HepG2 (cell line): ENCODE results near the gene KRTAP5-6. TPM values are rescaled to one million over a fixed set of nuclear protein-coding genes. Genes with fewer than 3 reads are reported as not detected.
A peak's percentile ranks its signal among the peaks of the same experiment; 100 is the strongest.

Source experiments
- ARNTL ChIP-seq: sonication (generic); formaldehyde crosslinking; IDR thresholded peaks from 2 replicates; pipeline ENCODE4 v1.4.0; 2020; ENCODE audit warnings: mild to moderate bottlenecking, missing genetic modification reagents
- CHD4 ChIP-seq: fragments of 200-600 bp; sonication (generic); IDR thresholded peaks from 2 replicates; pipeline ENCODE4 v1.7.0; 2017; ENCODE audit warnings: mild to moderate bottlenecking, low read length, borderline replicate concordance
- KLF13 ChIP-seq: sonication (generic); formaldehyde crosslinking; IDR thresholded peaks from 2 replicates; pipeline ENCODE4 v1.4.0; 2020; ENCODE audit warnings: mild to moderate bottlenecking, missing genetic modification reagents
- MYC ChIP-seq: sonication (generic); formaldehyde crosslinking; IDR thresholded peaks from 2 replicates; pipeline ENCODE4 v1.9.0; 2021; ENCODE audit warnings: missing genetic modification reagents, borderline replicate concordance
- NONO ChIP-seq, 2 experiments: fragments of 450-650 bp in 1 of 2; sonication (generic) in 1 of 2; formaldehyde crosslinking in 1 of 2; IDR thresholded peaks in 1 of 2; conservative IDR thresholded peaks in 1 of 2; 2 replicates each; pipeline versions ENCODE4 v1.6.1 to v1.8.0; 2017 to 2022; ENCODE audit warnings: mild to moderate bottlenecking in 1 of 2, missing genetic modification reagents in 1 of 2, moderate library complexity in 1 of 2
- ONECUT2 ChIP-seq: sonication (generic); formaldehyde crosslinking; IDR thresholded peaks from 2 replicates; pipeline ENCODE4 v1.4.0; 2020; ENCODE audit warnings: missing genetic modification reagents
- RFXAP ChIP-seq: sonication (generic); formaldehyde crosslinking; IDR thresholded peaks from 2 replicates; pipeline ENCODE4 v1.4.0; 2020; ENCODE audit warnings: missing genetic modification reagents, borderline replicate concordance
- SALL1 ChIP-seq: sonication (generic); formaldehyde crosslinking; IDR thresholded peaks from 2 replicates; pipeline ENCODE4 v1.8.0; 2022; ENCODE audit warnings: mild to moderate bottlenecking, missing genetic modification reagents
- SOX6 ChIP-seq, 2 experiments: fragments of 450-650 bp in 1 of 2; sonication (generic) in 1 of 2; formaldehyde crosslinking in 1 of 2; IDR thresholded peaks; 2 replicates each; pipeline versions ENCODE4 v1.4.0 to v1.6.1; 2017 to 2020; ENCODE audit warnings: antibody characterized with exemption in 1 of 2, mild to moderate bottlenecking in 1 of 2, missing genetic modification reagents in 1 of 2
- ZNF224 ChIP-seq: sonication (generic); formaldehyde crosslinking; IDR thresholded peaks from 2 replicates; pipeline ENCODE4 v1.5.0; 2020; ENCODE audit warnings: mild to moderate bottlenecking, missing genetic modification reagents
- ZNF296 ChIP-seq: sonication (generic); formaldehyde crosslinking; conservative IDR thresholded peaks from 2 replicates; pipeline ENCODE4 v1.5.0; 2020; ENCODE audit warnings: mild to moderate bottlenecking, missing genetic modification reagents
- ZNF337 ChIP-seq: sonication (generic); formaldehyde crosslinking; IDR thresholded peaks from 2 replicates; pipeline ENCODE4 v1.5.1; 2020; ENCODE audit warnings: missing genetic modification reagents, low read depth, mild to moderate bottlenecking, borderline replicate concordance
- ZNF496 ChIP-seq: sonication (generic); formaldehyde crosslinking; IDR thresholded peaks from 2 replicates; pipeline ENCODE4 v1.8.1; 2023; ENCODE audit warnings: mild to moderate bottlenecking, moderate library complexity, missing genetic modification reagents; ENCODE audit not compliant: insufficient replicate concordance
- ZNF746 ChIP-seq: sonication (generic); formaldehyde crosslinking; IDR thresholded peaks from 2 replicates; pipeline ENCODE4 v1.8.0; 2022; ENCODE audit warnings: mild to moderate bottlenecking, missing genetic modification reagents
- ZSCAN22 ChIP-seq: sonication (generic); formaldehyde crosslinking; IDR thresholded peaks from 2 replicates; pipeline ENCODE4 v1.4.0; 2020; ENCODE audit warnings: mild to moderate bottlenecking, missing genetic modification reagents
- polyA plus RNA-seq, 8 experiments: library from polyadenylated mRNA; depleted of rRNA in 3 of 8; stranded (reverse) in 7 of 8; unstranded in 1 of 8; fragments of >200 nt; fragmentation: Illumina TruSeq in 4 of 8; extraction: Trizol in 4 of 8; gene quantifications; 2 replicates each; pipeline versions ENCODE4 v1.2.1 to v1.2.3, GENCODE V29; 2011 to 2016; ENCODE audit warnings: low read depth in 4 of 8, missing spikeins in 1 of 8, mixed read lengths in 1 of 8; ENCODE audit not compliant: insufficient read depth in 1 of 8
- total RNA-seq, 5 experiments: library from RNA; depleted of rRNA; stranded (reverse); fragments of >200 nt; fragmentation: Illumina TruSeq; extraction: Trizol; gene quantifications; 2 replicates each; pipeline ENCODE4 v1.2.3, GENCODE V29; 2016; ENCODE audit warnings: low read depth in 1 of 5
- TF ChIP-seq, protein P1 (sequence below): sonication (generic); formaldehyde crosslinking; IDR thresholded peaks from 2 replicates; pipeline ENCODE4 v1.8.0; 2022; ENCODE audit warnings: mild to moderate bottlenecking, missing genetic modification reagents; ENCODE audit not compliant: insufficient replicate concordance
- TF ChIP-seq, protein P2 (sequence below): sonication (generic); formaldehyde crosslinking; IDR thresholded peaks from 2 replicates; pipeline ENCODE4 v1.5.0; 2020; ENCODE audit warnings: missing genetic modification reagents
- TF ChIP-seq, protein P3 (sequence below): sonication (generic); formaldehyde crosslinking; IDR thresholded peaks from 2 replicates; pipeline ENCODE4 v1.4.0; 2020; ENCODE audit warnings: missing genetic modification reagents
- TF ChIP-seq, protein P4 (sequence below): sonication (generic); formaldehyde crosslinking; conservative IDR thresholded peaks from 2 replicates; pipeline ENCODE4 v1.8.1; 2023; ENCODE audit warnings: missing genetic modification reagents

The KRTAP5-6 gene
- total and polyA plus RNA-seq, 2 of the 13 experiments (the other 11 are each of a cell fraction or from before 2014, with no cell fraction given): not detected

DNA sequence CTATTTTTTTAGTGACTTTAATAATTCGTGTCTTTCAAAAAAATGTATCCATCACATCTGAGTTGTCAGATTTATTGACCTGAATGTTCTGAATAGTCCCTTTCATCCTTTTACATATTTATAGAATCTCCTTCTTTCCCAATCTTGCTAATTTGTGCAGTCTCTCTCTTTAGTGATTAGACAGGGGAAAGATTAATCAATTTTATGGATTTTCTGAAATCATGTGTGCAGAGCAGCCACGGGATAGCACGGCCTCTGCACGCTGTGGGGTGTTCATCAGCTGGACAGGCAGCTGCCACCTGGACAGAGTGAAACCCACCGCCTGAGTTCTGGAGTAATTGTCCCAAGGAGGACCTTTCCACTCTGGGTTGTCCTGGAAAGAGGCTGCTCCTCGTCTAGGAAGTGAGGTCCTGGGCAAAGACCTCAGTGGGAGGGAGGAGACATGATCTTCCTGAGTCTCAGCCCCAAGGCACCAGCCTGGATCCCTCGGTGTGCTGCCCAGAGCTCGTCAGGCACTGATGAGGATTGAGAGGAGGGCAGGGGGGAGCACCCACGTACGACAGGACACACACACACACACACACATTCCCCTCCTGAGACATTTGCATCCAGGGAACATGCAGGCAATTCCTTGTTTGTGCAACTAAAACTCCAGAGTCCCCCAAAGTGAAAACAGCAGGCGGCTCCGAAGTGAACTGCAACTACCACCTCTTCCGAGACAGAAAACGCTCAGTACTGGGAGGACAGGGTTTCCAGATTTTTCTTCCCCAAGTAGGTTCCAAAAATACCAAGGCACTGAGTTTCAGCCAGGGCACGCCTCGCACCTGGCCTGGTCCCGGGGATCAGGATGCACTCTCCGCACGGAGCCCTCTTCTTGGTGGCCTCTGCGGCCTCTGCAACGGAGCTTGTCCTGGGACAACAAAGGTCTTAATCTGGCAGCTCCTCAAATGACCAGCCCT, 22.5 kb upstream of the KRTAP5-6 start (continued):
- TF ChIP-seq, protein P1, sequence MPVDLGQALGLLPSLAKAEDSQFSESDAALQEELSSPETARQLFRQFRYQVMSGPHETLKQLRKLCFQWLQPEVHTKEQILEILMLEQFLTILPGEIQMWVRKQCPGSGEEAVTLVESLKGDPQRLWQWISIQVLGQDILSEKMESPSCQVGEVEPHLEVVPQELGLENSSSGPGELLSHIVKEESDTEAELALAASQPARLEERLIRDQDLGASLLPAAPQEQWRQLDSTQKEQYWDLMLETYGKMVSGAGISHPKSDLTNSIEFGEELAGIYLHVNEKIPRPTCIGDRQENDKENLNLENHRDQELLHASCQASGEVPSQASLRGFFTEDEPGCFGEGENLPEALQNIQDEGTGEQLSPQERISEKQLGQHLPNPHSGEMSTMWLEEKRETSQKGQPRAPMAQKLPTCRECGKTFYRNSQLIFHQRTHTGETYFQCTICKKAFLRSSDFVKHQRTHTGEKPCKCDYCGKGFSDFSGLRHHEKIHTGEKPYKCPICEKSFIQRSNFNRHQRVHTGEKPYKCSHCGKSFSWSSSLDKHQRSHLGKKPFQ (CRISPR knock-in tag): peak; percentile 18
- TF ChIP-seq CHD4 (peak; percentile 87; the same call in 1 of the 2 replicates), SALL1 (CRISPR knock-in tag) (peak; percentile 85), MYC (no peak; the same call in 1 of the 2 replicates), ARNTL (peak; percentile 14; the same call in 1 of the 2 replicates), ZNF296 (CRISPR knock-in tag) (peak; percentile 78; the same call in 1 of the 2 replicates), RFXAP (CRISPR knock-in tag) (0 out of 2 replicates have a peak, but pooled peaks have one; percentile 30), KLF13 (CRISPR knock-in tag) (no peak), ZSCAN22 (CRISPR knock-in tag) (no peak), ZNF337 (CRISPR knock-in tag) (no peak), ZNF496 (CRISPR knock-in tag) (no peak), NONO (IDR thresholded peaks at IDR 0.05) (no peak), NONO (CRISPR knock-in tag; conservative IDR thresholded peaks at IDR 0.05) (0 out of 2 replicates have a peak, but pooled peaks have one; percentile 40), SOX6 (IDR thresholded peaks at IDR 0.05) (no peak), SOX6 (CRISPR knock-in tag; IDR thresholded peaks at IDR 0.05) (peak; percentile 23; the same call in 1 of the 2 replicates), ZNF746 (CRISPR knock-in tag) (0 out of 2 replicates have a peak, but pooled peaks have one; percentile 23), ONECUT2 (peak; percentile 82), ZNF224 (no peak)
- TF ChIP-seq, protein P2, sequence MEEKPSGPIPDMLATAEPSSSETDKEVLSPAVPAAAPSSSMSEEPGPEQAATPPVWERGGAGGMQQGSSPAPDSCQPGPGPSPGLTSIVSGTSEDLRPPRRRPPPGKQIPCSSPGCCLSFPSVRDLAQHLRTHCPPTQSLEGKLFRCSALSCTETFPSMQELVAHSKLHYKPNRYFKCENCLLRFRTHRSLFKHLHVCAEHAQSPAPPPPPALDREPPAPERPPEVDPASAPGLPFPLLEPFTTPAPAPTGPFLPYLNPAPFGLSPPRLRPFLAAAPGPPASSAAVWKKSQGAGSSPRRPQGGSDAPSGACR: 0 out of 2 replicates have a peak, but pooled peaks have one; percentile 35
- TF ChIP-seq, protein P3, sequence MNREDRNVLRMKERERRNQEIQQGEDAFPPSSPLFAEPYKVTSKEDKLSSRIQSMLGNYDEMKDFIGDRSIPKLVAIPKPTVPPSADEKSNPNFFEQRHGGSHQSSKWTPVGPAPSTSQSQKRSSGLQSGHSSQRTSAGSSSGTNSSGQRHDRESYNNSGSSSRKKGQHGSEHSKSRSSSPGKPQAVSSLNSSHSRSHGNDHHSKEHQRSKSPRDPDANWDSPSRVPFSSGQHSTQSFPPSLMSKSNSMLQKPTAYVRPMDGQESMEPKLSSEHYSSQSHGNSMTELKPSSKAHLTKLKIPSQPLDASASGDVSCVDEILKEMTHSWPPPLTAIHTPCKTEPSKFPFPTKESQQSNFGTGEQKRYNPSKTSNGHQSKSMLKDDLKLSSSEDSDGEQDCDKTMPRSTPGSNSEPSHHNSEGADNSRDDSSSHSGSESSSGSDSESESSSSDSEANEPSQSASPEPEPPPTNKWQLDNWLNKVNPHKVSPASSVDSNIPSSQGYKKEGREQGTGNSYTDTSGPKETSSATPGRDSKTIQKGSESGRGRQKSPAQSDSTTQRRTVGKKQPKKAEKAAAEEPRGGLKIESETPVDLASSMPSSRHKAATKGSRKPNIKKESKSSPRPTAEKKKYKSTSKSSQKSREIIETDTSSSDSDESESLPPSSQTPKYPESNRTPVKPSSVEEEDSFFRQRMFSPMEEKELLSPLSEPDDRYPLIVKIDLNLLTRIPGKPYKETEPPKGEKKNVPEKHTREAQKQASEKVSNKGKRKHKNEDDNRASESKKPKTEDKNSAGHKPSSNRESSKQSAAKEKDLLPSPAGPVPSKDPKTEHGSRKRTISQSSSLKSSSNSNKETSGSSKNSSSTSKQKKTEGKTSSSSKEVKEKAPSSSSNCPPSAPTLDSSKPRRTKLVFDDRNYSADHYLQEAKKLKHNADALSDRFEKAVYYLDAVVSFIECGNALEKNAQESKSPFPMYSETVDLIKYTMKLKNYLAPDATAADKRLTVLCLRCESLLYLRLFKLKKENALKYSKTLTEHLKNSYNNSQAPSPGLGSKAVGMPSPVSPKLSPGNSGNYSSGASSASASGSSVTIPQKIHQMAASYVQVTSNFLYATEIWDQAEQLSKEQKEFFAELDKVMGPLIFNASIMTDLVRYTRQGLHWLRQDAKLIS (CRISPR knock-in tag): peak; percentile 88
- TF ChIP-seq, protein P4, sequence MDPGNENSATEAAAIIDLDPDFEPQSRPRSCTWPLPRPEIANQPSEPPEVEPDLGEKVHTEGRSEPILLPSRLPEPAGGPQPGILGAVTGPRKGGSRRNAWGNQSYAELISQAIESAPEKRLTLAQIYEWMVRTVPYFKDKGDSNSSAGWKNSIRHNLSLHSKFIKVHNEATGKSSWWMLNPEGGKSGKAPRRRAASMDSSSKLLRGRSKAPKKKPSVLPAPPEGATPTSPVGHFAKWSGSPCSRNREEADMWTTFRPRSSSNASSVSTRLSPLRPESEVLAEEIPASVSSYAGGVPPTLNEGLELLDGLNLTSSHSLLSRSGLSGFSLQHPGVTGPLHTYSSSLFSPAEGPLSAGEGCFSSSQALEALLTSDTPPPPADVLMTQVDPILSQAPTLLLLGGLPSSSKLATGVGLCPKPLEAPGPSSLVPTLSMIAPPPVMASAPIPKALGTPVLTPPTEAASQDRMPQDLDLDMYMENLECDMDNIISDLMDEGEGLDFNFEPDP (CRISPR knock-in tag): no peak
